Measurements from ENCODE around the gene PRAC2. TPM values are rescaled to one million over a fixed set of nuclear protein-coding genes. Genes with fewer than 3 reads are reported as not detected.

PRAC2 gene
- total RNA-seq, 1 experiment from 2014 or later = not detected

DNA sequence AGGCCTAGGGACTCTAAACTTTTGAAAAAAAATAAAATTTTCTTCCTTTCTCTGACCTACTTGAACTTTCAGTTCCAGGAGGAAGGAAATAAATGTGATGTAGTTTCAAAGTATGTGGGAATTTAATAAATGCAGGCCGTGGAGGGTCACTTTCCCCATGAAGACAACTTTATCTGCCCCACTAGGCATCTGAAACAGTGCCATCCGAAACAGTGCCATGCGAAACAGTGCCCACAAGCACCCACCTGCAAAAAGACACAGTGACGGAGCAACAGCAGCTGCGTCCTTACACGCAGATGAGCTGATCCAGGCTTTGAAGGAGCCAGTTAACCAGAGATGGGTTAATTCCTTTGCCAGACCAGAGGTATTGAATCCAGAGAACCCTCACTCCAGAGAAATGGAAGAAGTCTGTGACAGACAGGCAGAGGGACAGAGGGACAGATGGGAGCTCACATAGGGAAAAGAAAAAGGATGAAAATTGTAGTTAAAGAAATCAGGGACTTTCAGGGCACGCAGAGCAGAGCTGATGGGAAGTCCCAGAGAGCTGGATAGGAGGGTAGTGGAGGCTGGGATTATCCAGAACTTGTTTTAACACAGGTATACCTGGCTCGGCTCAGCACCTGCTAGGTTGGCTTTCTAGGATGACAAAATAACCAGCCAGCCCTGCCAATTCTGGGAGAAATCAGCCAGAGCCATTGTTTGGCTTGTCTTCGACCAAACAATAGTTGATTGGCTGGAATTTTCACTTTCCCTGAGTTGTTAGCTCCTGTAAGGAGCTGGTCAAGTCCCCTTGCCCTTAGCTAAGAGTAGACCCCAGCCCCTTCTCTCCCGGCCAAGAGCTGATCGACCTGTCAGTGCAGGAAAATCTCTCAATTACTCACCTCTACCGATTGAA, 22.6 kb downstream of the PRAC2 start:
- intact Hi-C loops (cut with micrococcal nuclease) = no loop called here
- TF ChIP-seq SRF (IDR thresholded peaks at IDR 0.05; ENCODE audit: low read depth) (no peak), CTCF (IDR thresholded peaks at IDR 0.05 in 2 of 3, conservative IDR thresholded peaks at IDR 0.05 in 1 of 3; ENCODE audit: borderline replicate concordance in 1 of 3, insufficient read depth in 1 of 3, low read depth in 2 of 3, low read length in 2 of 3) (no peak), CBX3 (IDR thresholded peaks at IDR 0.05; ENCODE audit: low read depth) (no peak), CEBPB (IDR thresholded peaks at IDR 0.05; ENCODE audit: low read depth) (no peak), SP1 (IDR thresholded peaks at IDR 0.05; ENCODE audit: low read depth) (no peak), ATF3 (IDR thresholded peaks at IDR 0.05) (no peak), POLR2A (IDR thresholded peaks at IDR 0.05; ENCODE audit: borderline replicate concordance, extremely low read depth, insufficient read depth, insufficient read length) (no peak), EZH2phosphoT487 (IDR thresholded peaks at IDR 0.05; ENCODE audit: borderline replicate concordance) (no peak), JUND (IDR thresholded peaks at IDR 0.05) (no peak), ZNF274 (IDR thresholded peaks at IDR 0.05; ENCODE audit: low read depth, low read length) (no peak), YY1 (IDR thresholded peaks at IDR 0.05; ENCODE audit: extremely low read depth, insufficient replicate concordance, low read depth, low read length) (no peak), EZH2 (IDR thresholded peaks at IDR 0.05) (no peak), FOSL1 (IDR thresholded peaks at IDR 0.05; ENCODE audit: low read depth) (no peak), ZFX (IDR thresholded peaks at IDR 0.05) (no peak), EGR1 (IDR thresholded peaks at IDR 0.05; ENCODE audit: low read depth) (no peak), RAD21 (IDR thresholded peaks at IDR 0.05; ENCODE audit: low read depth) (no peak), ELF1 (IDR thresholded peaks at IDR 0.05; ENCODE audit: borderline replicate concordance, low read depth) (no peak)
- TF ChIP-seq, protein P1, sequence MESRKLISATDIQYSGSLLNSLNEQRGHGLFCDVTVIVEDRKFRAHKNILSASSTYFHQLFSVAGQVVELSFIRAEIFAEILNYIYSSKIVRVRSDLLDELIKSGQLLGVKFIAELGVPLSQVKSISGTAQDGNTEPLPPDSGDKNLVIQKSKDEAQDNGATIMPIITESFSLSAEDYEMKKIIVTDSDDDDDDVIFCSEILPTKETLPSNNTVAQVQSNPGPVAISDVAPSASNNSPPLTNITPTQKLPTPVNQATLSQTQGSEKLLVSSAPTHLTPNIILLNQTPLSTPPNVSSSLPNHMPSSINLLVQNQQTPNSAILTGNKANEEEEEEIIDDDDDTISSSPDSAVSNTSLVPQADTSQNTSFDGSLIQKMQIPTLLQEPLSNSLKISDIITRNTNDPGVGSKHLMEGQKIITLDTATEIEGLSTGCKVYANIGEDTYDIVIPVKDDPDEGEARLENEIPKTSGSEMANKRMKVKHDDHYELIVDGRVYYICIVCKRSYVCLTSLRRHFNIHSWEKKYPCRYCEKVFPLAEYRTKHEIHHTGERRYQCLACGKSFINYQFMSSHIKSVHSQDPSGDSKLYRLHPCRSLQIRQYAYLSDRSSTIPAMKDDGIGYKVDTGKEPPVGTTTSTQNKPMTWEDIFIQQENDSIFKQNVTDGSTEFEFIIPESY (IDR thresholded peaks at IDR 0.05; ENCODE audit: extremely low read depth, insufficient replicate concordance, low read length) = no peak
- TF ChIP-seq, protein P2, sequence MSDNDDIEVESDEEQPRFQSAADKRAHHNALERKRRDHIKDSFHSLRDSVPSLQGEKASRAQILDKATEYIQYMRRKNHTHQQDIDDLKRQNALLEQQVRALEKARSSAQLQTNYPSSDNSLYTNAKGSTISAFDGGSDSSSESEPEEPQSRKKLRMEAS (IDR thresholded peaks at IDR 0.05) = no peak

More for the DNA sequence above, 22.6 kb downstream of the PRAC2 start:
- Histone ChIP-seq H3K9me2 (ENCODE audit: insufficient read depth) (no peaks in the 10 kb centered on the region), H3K27me3 (ENCODE audit: insufficient read depth, low read length) (peaks cover 39% of the 10 kb centered on the region), H3K36me3 (ENCODE audit: control insufficient read depth in 1 of 2, insufficient read depth in 2 of 2, low read length in 2 of 2) (no peaks in the 10 kb centered on the region), H3K4me1 (ENCODE audit: control insufficient read depth in 1 of 2, insufficient read depth in 2 of 2, low read length in 2 of 2) (no peaks in the 10 kb centered on the region), H4K20me1 (ENCODE audit: insufficient read depth) (no peaks in the 10 kb centered on the region), H3K79me2 (ENCODE audit: insufficient read depth, low read length) (no peaks in the 10 kb centered on the region), H2AFZ (ENCODE audit: low read depth, low read length, poor library complexity, severe bottlenecking) (no peak overlapping the region), H3K4me2 (ENCODE audit: low read length) (no peak overlapping the region), H3K27ac (ENCODE audit: low read depth, low read length) (no peak overlapping the region), H3K9me3 (ENCODE audit: control insufficient read depth in 1 of 2, insufficient read depth in 1 of 2, low read depth in 1 of 2, low read length in 2 of 2) (no peaks in the 10 kb centered on the region), H3K9ac (ENCODE audit: low read length) (no peak overlapping the region), H3K4me3 (replicated peaks in 1 of 2; ENCODE audit: low read depth in 1 of 2, low read length in 2 of 2) (no peak overlapping the region)
- no peak for ATAC-seq
- no TSS peak for BruUV-seq (replicated peaks)
- RAD21 ChIA-PET (ENCODE audit: low non-redundant PET in 1 of 2, low total read pairs in 2 of 2, uncharacterized antibody in 2 of 2, unreplicated experiment in 2 of 2) = no interaction called here
- no peak for DNase-seq (ENCODE audit: low read depth, low spot score)
- POLR2A ChIA-PET = no interaction called here
- CTCF ChIA-PET = interaction anchor here (1.0 to 1.1 kb wide), 2 partner anchors 21 to 67 kb away, joined by 4 to 5 read pairs; no protein-coding TSS in a partner anchor
